Measurements from ENCODE around the gene MGA. TPM values are rescaled to one million over a fixed set of nuclear protein-coding genes. Genes with fewer than 3 reads are reported as not detected.

MGA gene
- total RNA-seq (2021; fragmentation: NEBNext Ultra II Directional; extraction: Animal tissue kit (Norgen Biotek cat#: 25700)) (53.2 and 55.7 TPM in 2 replicates), polyA plus RNA-seq (2011; rRNA removed) (6.1 and 7.6 TPM in 2 replicates), polyA minus RNA-seq (2011; rRNA and poly(A)+ RNA removed) (64.5 and 104 TPM in 2 replicates)
- 7.7 TPM for polyA plus RNA-seq (2011; cell fraction: cytosol; rRNA removed)
- 16.5 TPM for polyA plus RNA-seq (2011; cell fraction: nucleus; rRNA removed)
- 10.3 to 15.0 TPM (median 13.9 TPM) in 4 replicates for polyA plus RNA-seq (2012, experiment 1 of 2)
- polyA plus RNA-seq (2012, experiment 2 of 2) = 0.62 TPM
- polyA plus RNA-seq (2013, experiment 1 of 2) = 16.7 TPM
- polyA plus RNA-seq (2013, experiment 2 of 2) = 16.0 TPM
- 31.6 TPM for polyA minus RNA-seq (2011; cell fraction: cytosol; rRNA and poly(A)+ RNA removed)
- polyA minus RNA-seq (2011; cell fraction: nucleus; rRNA and poly(A)+ RNA removed) = 81.4 TPM
- long read RNA-seq, experiment 1, partial matches to known transcripts = 0 of 13 reads
- long read RNA-seq, experiment 1, other reads (novel, unspliced or antisense) = 13 of 13 reads
- long read RNA-seq, experiment 2, partial matches to known transcripts = 0 of 2 reads
- long read RNA-seq, experiment 2, other reads (novel, unspliced or antisense) = 1 of 2 reads

GRCh38 chr15:41660235-41661077 is at the start of gene MGA:
Gene MGA (plus strand): TSS chr15:41660405.
- peaks cover 0 to 12% (median 6%) of the 10 kb centered on the region in 4 experiments; a peak in 4 of 7 replicates for H3K27me3 ChIP-seq (replicated peaks in 1 of 4; ENCODE audit: control insufficient read depth in 3 of 4, extremely low read depth in 1 of 4, insufficient read depth in 3 of 4, low read length in 3 of 4)
- peak within 1 kb of the TSS; percentile 48 for H4K91ac ChIP-seq (replicated peaks; ENCODE audit: insufficient read length, low read length)
- H3K36me3 ChIP-seq (ENCODE audit: control insufficient read depth in 2 of 4, insufficient read depth in 4 of 4, low read length in 3 of 4) = no peaks in the 10 kb centered on the region
- no peak within 1 kb of the TSS for H3K14ac ChIP-seq (ENCODE audit: insufficient read length)
- peaks cover 0 to 9% of the 10 kb centered on the region in 2 experiments for H4K20me1 ChIP-seq (replicated peaks in 1 of 2; ENCODE audit: control insufficient read depth in 1 of 2, insufficient read depth in 2 of 2, low read length in 2 of 2)
- H2BK12ac ChIP-seq (ENCODE audit: low read depth, low read length) = peak within 1 kb of the TSS; percentile 46; the same call in 1 of the 2 replicates
- ChIA-PET POLR2A (ENCODE audit: partially characterized antibody) (interaction anchor here (0.6 to 3.0 kb wide), 18 partner anchors 11 to 192 kb away, joined by 3 to 12 read pairs (median 4); no protein-coding TSS in a partner anchor), CTCF (ENCODE audit: partially characterized antibody) (interaction anchor here (0.6 to 2.5 kb wide), 10 partner anchors 11 to 342 kb away, joined by 3 to 15 read pairs (median 3); no protein-coding TSS in a partner anchor)
- peak within 1 kb of the TSS; percentile 88 to 96 for H3K4me2 ChIP-seq (ENCODE audit: insufficient read depth in 1 of 2, low read depth in 2 of 2, low read length in 2 of 2)
- H2AFZ ChIP-seq (ENCODE audit: low read length) = peak within 1 kb of the TSS; percentile 72
- no peak within 1 kb of the TSS for H2BK120ac ChIP-seq (replicated peaks; ENCODE audit: low read depth, low read length)
- H2BK15ac ChIP-seq (ENCODE audit: low read length) = no peak within 1 kb of the TSS
- H3K18ac ChIP-seq (ENCODE audit: extremely low read depth, low read length) = peak within 1 kb of the TSS; percentile 92; the same call in 1 of the 2 replicates
- H3K4me1 ChIP-seq (replicated peaks in 1 of 4; ENCODE audit: control insufficient read depth in 3 of 4, insufficient read depth in 4 of 4, low read length in 3 of 4) = peaks cover 0 to 3% (median under 1%) of the 10 kb centered on the region in 4 experiments; a peak in 2 of 7 replicates
- peak; percentile 89 to 95 for DNase-seq (ENCODE audit: low read depth in 1 of 2, low spot score in 2 of 2)
- WGBS, 2 experiments (ENCODE audit: extremely low coverage in 1 of 2, insufficient coverage in 1 of 2, insufficient read length in 1 of 2, insufficient replicate concordance in 2 of 2, low coverage in 1 of 2, low lambda C conversion rate in 2 of 2, missing lambda C conversion rate in 1 of 2) = 2% methylated on average over 73 of the region's 93 CpGs; no CpG with 5 or more reads in 1 of the 2 experiments
- peak within 1 kb of the TSS; percentile 38; the same call in 1 of the 2 replicates for H3K27ac ChIP-seq (ENCODE audit: low read depth, low read length)
- H3K4ac ChIP-seq (replicated peaks; ENCODE audit: insufficient read length, low read depth, low read length) = no peak within 1 kb of the TSS
- 0 out of 2 replicates have a peak, but pooled peaks cover 4% of the 10 kb centered on the region for H3K79me1 ChIP-seq (ENCODE audit: low read depth, low read length)
- H3K9me3 ChIP-seq (ENCODE audit: insufficient read depth in 2 of 2, low read depth in 1 of 2, low read length in 1 of 2) = no peaks in the 10 kb centered on the region
- H3K23me2 ChIP-seq (ENCODE audit: low read depth, low read length) = peaks cover 17% of the 10 kb centered on the region
- H3K79me2 ChIP-seq (ENCODE audit: control insufficient read depth in 1 of 2, insufficient read depth in 2 of 2, low read length in 2 of 2) = peaks cover 2 to 47% of the 10 kb centered on the region in 2 experiments
- H3K9ac ChIP-seq (replicated peaks in 1 of 4; ENCODE audit: extremely low read depth in 1 of 4, low read depth in 3 of 4, low read length in 3 of 4) = peak within 1 kb of the TSS; percentile 47 to 74 (median 58); a peak in 6 of 7 replicates
- FAIRE-seq = no peak
- peak within 1 kb of the TSS; percentile 58; the same call in 1 of the 2 replicates for H2AK5ac ChIP-seq (ENCODE audit: low read depth, low read length)
- H2BK5ac ChIP-seq (ENCODE audit: low read depth, low read length) = peak within 1 kb of the TSS; percentile 67
- peak within 1 kb of the TSS; percentile 80 for H4K5ac ChIP-seq (ENCODE audit: insufficient read length, low read depth, low read length)
- peak within 1 kb of the TSS; percentile 65 to 84 (median 69) for H3K4me3 ChIP-seq (ENCODE audit: extremely low read depth in 1 of 4, insufficient read depth in 2 of 4, low read depth in 3 of 4, low read length in 4 of 4)
- peak within 1 kb of the TSS; percentile 56 for H3K56ac ChIP-seq (replicated peaks; ENCODE audit: insufficient read length, low read depth, low read length)
- H4K8ac ChIP-seq (ENCODE audit: extremely low read depth, insufficient read depth, low read length) = peak within 1 kb of the TSS; percentile 92
- no peak within 1 kb of the TSS; the same call in 1 of the 2 replicates for H2BK20ac ChIP-seq (ENCODE audit: low read length)
- no peak within 1 kb of the TSS for H3K23ac ChIP-seq (ENCODE audit: insufficient read length)
- TF ChIP-seq SP4 (IDR thresholded peaks at IDR 0.05; ENCODE audit: low read length) (peak; percentile 73), EGR1 (IDR thresholded peaks at IDR 0.05; ENCODE audit: borderline replicate concordance, low read depth, low read length) (no peak), YY1 (IDR thresholded peaks at IDR 0.05; ENCODE audit: low read depth, low read length) (0 out of 2 replicates have a peak, but pooled peaks have one; percentile 3), SRF (IDR thresholded peaks at IDR 0.05; ENCODE audit: low read depth, low read length) (no peak), KDM1A (IDR thresholded peaks at IDR 0.05; ENCODE audit: borderline replicate concordance, low read length) (peak; percentile 51), MAFK (IDR thresholded peaks at IDR 0.05; ENCODE audit: low read depth, low read length) (no peak), CTBP2 (IDR thresholded peaks at IDR 0.05; ENCODE audit: borderline replicate concordance, insufficient read depth, insufficient read length, low read length) (no peak), JUND (IDR thresholded peaks at IDR 0.05; ENCODE audit: low read length) (no peak), SIRT6 (IDR thresholded peaks at IDR 0.05; ENCODE audit: low read length) (no peak)

All from H1 (cell line).